GM12878 (cell line): Measurements from ENCODE around the gene NIPA2.

ENCODE experiments used
- CTCF ChIP-seq, 3 experiments: IDR thresholded peaks in 2 of 3; conservative IDR thresholded peaks in 1 of 3; 2 replicates each; pipeline ENCODE4 v1.5.1; 2011; ENCODE audit warnings: low read depth in 3 of 3, low read length in 3 of 3, mild to moderate bottlenecking in 3 of 3, control low read depth in 2 of 3, moderate library complexity in 2 of 3, inconsistent platforms in 1 of 3, mixed read lengths in 1 of 3; ENCODE audit not compliant: control insufficient read depth in 2 of 3, insufficient read depth in 1 of 3; ENCODE audit errors: extremely low read depth in 1 of 3
- POLR2A ChIP-seq: IDR thresholded peaks from 2 replicates; pipeline ENCODE4 v1.6.1; 2011; ENCODE audit warnings: low read depth, mild to moderate bottlenecking, low read length
- TF ChIP-seq, protein P1 (sequence below): IDR thresholded peaks from 2 replicates; pipeline ENCODE4 v1.6.1; 2012; ENCODE audit warnings: low read length, inconsistent platforms

GRCh38 chr15:22851513-22851912, 13.0 kb downstream of the NIPA2 start:
- TF ChIP-seq POLR2A (no peak), CTCF (IDR thresholded peaks at IDR 0.05 in 2 of 3, conservative IDR thresholded peaks at IDR 0.05 in 1 of 3; ENCODE audit: control insufficient read depth in 2 of 3, extremely low read depth in 1 of 3, insufficient read depth in 1 of 3, low read depth in 3 of 3, low read length in 3 of 3) (no peak)
- TF ChIP-seq, protein P1, sequence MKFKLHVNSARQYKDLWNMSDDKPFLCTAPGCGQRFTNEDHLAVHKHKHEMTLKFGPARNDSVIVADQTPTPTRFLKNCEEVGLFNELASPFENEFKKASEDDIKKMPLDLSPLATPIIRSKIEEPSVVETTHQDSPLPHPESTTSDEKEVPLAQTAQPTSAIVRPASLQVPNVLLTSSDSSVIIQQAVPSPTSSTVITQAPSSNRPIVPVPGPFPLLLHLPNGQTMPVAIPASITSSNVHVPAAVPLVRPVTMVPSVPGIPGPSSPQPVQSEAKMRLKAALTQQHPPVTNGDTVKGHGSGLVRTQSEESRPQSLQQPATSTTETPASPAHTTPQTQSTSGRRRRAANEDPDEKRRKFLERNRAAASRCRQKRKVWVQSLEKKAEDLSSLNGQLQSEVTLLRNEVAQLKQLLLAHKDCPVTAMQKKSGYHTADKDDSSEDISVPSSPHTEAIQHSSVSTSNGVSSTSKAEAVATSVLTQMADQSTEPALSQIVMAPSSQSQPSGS, result no peak
